ENCODE measurements around the gene SETD3.

SETD3 gene

GRCh38 chr14:99407416-99407815 is 73.2 kb downstream of the SETD3 start:
- Histone ChIP-seq H3K9me3 (no peaks in the 10 kb centered on the region), H3K4me1 (no peaks in the 10 kb centered on the region), H3K27me3 (no peaks in the 10 kb centered on the region), H3K36me3 (peaks cover 21% of the 10 kb centered on the region), H3K4me3 (ENCODE audit: low read depth, low read length) (no peak overlapping the region)
- DNase-seq, result no peak
- no peak for TF ChIP-seq CTCF (IDR thresholded peaks at IDR 0.05; ENCODE audit: low read depth, low read length)

- H3K36me3 ChIP-seq, result peaks cover 36% of the 10 kb centered on the region
- H3K27me3 ChIP-seq, result no peaks in the 10 kb centered on the region
- H3K4me1 ChIP-seq, result no peaks in the 10 kb centered on the region
- TF ChIP-seq CTCF (IDR thresholded peaks at IDR 0.05; ENCODE audit: low read depth, low read length), result no peak
- no peak for DNase-seq
- H3K9me3 ChIP-seq, result no peaks in the 10 kb centered on the region
- H3K4me3 ChIP-seq (ENCODE audit: low read depth, low read length), result no peak overlapping the region
Measured at GRCh38 chr14:99402950-99403349, 77.7 kb downstream of the SETD3 start.

GRCh38 chr14:99402285-99402648 is 78.4 kb downstream of the SETD3 start:
- Histone ChIP-seq H3K27me3 (no peaks in the 10 kb centered on the region), H3K4me3 (ENCODE audit: low read depth, low read length) (no peak overlapping the region), H3K36me3 (peaks cover 39% of the 10 kb centered on the region), H3K4me1 (no peaks in the 10 kb centered on the region), H3K9me3 (no peaks in the 10 kb centered on the region)
- TF ChIP-seq CTCF (IDR thresholded peaks at IDR 0.05; ENCODE audit: low read depth, low read length), result no peak
- no peak for DNase-seq

GRCh38 chr14:99401621-99402284 is 78.9 kb downstream of the SETD3 start:
- no peaks in the 10 kb centered on the region for H3K4me1 ChIP-seq
- H3K27me3 ChIP-seq, result no peaks in the 10 kb centered on the region
- DNase-seq, result no peak
- TF ChIP-seq CTCF (IDR thresholded peaks at IDR 0.05; ENCODE audit: low read depth, low read length), result no peak
- H3K4me3 ChIP-seq (ENCODE audit: low read depth, low read length), result no peak overlapping the region
- H3K36me3 ChIP-seq, result peaks cover 42% of the 10 kb centered on the region
- no peaks in the 10 kb centered on the region for H3K9me3 ChIP-seq

- no peak for TF ChIP-seq CTCF (IDR thresholded peaks at IDR 0.05; ENCODE audit: low read depth, low read length)
- DNase-seq, result no peak
- Histone ChIP-seq H3K36me3 (peaks cover 40% of the 10 kb centered on the region), H3K4me1 (no peaks in the 10 kb centered on the region), H3K27me3 (no peaks in the 10 kb centered on the region), H3K4me3 (ENCODE audit: low read depth, low read length) (no peak overlapping the region), H3K9me3 (no peaks in the 10 kb centered on the region)
Measured at GRCh38 chr14:99401211-99401610, 79.4 kb downstream of the SETD3 start.

GRCh38 chr14:99397698-99398097 is 83.0 kb downstream of the SETD3 start:
- no peak for DNase-seq
- no peak for TF ChIP-seq CTCF (IDR thresholded peaks at IDR 0.05; ENCODE audit: low read depth, low read length)
- Histone ChIP-seq H3K4me1 (no peaks in the 10 kb centered on the region), H3K27me3 (no peaks in the 10 kb centered on the region), H3K36me3 (peaks cover 24% of the 10 kb centered on the region), H3K4me3 (ENCODE audit: low read depth, low read length) (no peak overlapping the region), H3K9me3 (no peaks in the 10 kb centered on the region)
